Measurements from ENCODE around the gene SAMMSON. TPM values are rescaled to one million over a fixed set of nuclear protein-coding genes. Genes with fewer than 3 reads are reported as not detected.

Gene SAMMSON
- not detected for total RNA-seq

GRCh38 chr3:69999140-70000027, at the start of gene SAMMSON:
Gene SAMMSON, plus strand, starts transcription at chr3:69999733.

Measured in activated naive CD4-positive, alpha-beta T cell treated with anti-CD3 and anti-CD28 coated beads, Interleukin-2, amount 10 ng/mL, durations not matched to agents 5 hours and 36 hours (primary cell).